Erythroblast (primary cell): Measurements from ENCODE around the gene MAST4.

ENCODE experiments used
- GATA1 ChIP-seq: IDR thresholded peaks from 2 replicates; pipeline ENCODE4 v1.6.1; 2011; ENCODE audit warnings: low read depth, mild to moderate bottlenecking, control low read depth, low read length, moderate library complexity
- POLR2A ChIP-seq: IDR thresholded peaks from 2 replicates; pipeline ENCODE4 v1.6.1; 2011; ENCODE audit warnings: mild to moderate bottlenecking, low read length

GRCh38 chr5:67133776-67134175 lies 537.6 kb downstream of the MAST4 start:
- no peak for TF ChIP-seq POLR2A
- no peak for TF ChIP-seq GATA1
